ENCODE results near the gene UFSP2.
"Not testable (repeated sequence)": the region's sequence is repeated elsewhere in the genome, so short reads cannot be mapped to it uniquely, and the experiment has no call there.

The UFSP2 gene

DNA sequence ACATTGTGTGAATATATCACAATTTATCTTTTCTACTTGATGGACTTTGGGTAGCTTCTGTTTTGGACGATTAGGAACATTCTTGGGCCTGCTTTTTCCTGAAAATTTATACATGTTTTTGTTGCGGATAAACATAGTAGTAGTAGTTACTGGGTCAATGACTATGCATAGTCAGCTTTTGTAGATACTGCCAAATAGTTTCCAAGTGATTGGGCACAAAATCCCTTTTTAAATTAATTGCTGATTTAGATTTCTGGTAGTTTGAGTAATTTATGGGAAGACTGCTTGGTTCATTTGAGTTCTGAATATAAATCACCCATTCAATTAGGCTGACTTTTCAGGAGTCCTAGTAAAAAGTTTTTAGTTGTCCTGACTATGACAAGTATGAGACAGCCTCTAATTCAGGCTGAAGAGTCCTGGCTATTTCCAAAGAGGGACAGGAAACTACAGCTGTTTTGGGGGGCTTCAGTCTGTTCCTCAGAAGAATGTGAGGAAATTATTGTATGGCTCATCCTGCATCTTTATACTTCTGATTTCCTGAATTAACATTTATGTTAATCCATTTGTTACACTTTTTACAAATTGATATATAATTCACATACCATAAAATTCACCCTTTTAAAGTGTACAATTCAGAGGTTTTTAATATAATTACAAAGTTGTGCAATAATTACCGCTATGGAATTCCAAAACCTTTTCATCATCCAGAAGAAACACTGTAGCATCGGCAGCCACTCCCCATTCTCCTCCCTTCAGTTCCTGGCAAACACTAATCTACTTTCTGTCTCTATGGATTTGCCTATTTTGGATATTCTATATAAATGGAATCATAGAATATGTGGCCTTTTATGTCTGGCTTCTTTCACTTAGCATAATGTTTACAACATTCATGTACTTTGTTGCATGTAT is 44.2 kb downstream of the UFSP2 start:
- DNase-seq: no peak

DNA sequence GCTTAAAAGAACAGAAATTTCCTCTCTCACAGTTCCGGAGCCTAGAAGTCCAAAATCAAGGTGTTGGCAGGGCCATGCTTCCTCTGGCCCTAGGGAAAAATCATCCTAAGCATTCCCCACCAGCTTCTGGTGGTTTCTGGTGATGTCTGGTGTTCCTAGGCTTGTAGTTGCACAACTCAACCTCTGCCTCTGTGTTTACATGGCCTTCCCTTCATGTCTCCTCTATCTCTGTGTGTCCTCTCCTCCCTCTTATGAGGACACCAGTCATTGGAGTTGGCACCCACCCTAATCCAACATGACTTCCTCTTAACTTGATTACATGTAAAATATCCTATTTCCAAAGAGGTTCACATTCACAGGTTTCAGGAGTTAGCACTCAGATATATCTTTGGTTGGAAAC is 45.4 kb downstream of the UFSP2 start:
- DNase-seq: no peak

GRCh38 chr4:185379326-185380295 is 46.2 kb downstream of the UFSP2 start:
- no peak for DNase-seq

- no peak for DNase-seq
Measured at GRCh38 chr4:185378264-185378663, 47.5 kb downstream of the UFSP2 start.

- DNase-seq: no peak
Measured at GRCh38 chr4:185374573-185374972, 51.2 kb downstream of the UFSP2 start.

DNA sequence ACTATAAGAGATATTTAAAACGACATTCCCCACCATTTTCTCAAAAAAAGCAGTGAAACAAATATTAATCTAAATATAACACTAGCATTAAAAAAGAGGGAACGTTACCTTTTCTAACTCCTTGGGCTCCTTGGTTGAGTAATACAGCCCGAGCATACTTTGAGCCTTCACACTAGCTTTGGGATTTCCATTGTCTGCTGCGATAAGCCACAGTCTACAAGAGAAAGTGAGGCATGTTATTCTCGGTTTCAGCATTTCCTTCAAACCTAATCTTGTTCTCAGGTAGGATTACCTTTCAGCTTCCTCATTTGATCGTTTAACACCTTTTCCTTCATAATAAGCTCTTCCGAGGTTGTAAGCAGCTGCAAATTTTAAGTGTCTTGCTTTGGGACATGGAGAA is 51.7 kb downstream of the UFSP2 start:
- DNase-seq: no peak

GRCh38 chr4:185371702-185372101 is 54.1 kb downstream of the UFSP2 start:
- no peak for DNase-seq

DNA sequence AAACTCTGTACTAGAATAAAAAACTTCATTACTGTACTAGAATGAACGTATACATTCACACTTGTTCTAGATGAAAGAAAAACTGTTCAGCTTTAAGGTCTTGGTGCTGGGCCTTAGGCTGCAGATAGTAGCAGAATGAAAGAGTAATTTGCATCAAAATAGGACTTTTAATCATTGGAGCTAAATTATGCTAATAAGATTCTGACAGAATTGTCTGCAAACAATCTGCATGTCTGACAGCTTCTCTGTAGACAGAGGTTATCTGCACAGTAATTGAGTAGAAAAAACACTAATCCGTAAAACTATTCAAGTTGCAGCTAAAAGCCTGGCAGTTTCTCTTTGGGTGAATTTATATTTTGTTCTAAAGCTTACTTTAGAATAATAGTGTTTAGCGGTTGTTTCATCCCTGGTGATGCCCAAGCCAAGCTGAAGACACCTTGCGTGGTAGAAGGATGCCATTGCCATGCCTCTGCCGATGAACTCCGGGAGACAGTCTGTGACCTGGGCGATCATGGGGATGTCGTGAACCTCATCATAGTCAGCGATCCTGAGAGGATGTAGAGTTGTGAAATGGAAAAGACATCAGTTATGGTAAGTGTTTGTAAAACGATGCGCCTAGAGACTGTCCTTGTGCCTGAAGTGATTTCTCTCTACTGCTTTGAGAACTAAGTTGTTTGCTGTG is 55.4 kb downstream of the UFSP2 start:
- DNase-seq: no peak

DNA sequence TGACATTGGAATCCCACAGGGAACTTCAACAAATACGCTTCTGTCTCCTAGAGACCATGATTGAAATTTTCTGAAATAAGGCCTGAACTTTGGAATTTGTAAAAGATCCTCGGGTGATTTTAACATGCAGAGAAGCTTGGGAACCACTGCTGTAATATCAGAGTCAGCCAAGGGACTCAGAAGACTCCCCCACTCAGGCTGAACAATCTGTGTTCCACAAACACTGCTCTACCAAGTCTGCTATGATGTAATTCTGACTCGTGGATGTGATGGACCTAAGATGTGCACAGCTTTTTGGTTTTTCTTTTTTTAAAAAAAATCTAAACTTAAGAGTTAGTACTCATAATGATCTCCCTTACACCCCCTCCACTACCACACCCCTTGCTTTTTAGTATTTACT is 56.0 kb downstream of the UFSP2 start:
- no peak for DNase-seq

- no peak for DNase-seq
Measured at GRCh38 chr4:185364886-185365285, 60.9 kb downstream of the UFSP2 start.

GRCh38 chr4:185363251-185363650 is 62.5 kb downstream of the UFSP2 start:
- no peak for DNase-seq

DNA sequence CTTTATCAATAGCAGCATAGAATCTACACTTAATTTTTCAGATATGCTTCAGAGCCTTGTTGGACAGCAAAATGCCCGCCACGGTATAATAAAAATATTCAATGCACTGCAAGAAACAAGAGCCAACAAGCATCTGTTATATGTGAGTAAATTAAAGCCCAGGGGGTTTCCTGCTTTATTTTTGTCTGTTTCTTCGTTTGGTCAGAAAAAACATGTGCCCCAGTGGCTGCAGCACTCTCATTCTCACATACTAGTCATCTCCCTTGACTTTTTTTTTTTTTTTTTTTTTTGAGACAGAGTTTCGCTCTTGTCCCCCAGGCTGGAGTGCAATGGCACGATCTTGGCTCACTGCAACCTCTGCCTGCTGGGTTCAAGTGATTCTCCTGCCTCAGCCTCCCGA is 63.2 kb downstream of the UFSP2 start:
- not testable (repeated sequence) for DNase-seq

DNA sequence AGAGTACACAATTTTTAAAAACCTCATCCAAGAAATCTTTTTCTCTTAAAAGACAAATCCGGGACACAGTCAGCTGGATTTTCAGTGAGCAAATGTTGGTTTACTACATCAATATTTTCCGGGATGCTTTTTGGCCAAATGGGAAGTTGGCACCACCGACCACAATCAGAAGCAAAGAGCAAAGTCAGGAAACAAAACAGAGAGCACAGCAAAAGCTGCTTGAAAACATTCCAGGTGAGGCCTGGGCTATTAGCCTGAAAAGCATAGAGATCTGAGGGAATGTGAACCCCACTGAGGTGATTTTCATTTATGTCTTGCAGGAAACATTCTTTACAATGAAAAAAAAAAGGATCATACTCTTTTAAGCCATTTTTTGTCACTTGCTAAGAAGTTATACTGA is 63.9 kb downstream of the UFSP2 start:
- no peak for DNase-seq

DNA sequence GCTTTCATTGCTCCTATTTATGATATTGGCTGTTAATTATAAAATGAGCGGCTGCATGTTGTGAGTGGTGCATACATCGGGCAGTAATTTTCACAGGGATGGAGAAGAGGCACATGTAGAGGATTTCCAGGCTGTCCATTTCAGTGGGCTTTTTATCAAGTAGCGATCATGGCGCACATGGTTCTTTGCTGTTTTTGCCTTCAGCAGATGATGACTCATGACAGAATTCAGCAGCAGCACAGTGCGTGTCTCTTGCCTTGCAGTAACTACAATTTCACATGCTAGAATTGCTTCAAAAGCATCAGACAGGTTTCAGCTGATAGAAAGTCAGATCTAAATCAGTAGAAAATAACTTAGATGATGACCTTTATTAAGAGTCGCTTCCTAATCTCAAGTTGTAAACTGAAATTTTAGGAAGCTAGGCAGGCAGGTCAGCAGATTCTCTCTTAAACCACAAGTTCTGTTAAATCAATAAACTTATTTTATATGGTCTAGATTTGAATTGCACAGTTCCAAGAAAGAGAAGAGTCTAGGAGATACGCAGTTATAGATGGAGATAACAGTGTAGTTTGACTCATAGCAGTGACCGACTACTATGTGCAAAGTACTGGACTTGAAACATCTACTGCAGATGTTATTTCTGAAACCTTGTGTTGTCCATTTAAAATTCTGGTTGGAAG is 65.9 kb downstream of the UFSP2 start:
- no peak for DNase-seq

- DNase-seq: no peak
Measured at GRCh38 chr4:185358959-185359358, 66.8 kb downstream of the UFSP2 start.

DNA sequence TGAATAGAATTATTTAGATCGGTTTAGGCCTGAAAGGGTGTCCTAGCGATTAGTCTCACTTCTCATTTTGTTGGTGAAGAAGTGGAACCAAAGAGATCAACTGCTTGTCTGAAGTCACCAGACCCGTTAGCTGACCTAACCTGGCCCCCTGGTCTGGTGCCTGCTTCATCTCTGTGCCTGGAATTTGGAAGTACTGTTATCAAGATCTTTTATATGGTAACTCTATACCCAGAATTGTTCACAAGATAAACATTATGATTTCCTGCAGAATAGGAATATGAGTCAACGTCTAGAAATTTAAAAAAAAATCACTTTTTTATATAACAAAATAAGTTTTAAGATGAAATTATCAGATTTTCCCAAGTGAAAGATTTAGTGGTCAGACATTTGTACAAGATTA is 67.2 kb downstream of the UFSP2 start:
- DNase-seq: no peak

- DNase-seq: no peak
Measured at GRCh38 chr4:185357733-185358440, 67.9 kb downstream of the UFSP2 start.

- peak in 1 of 2 experiments; percentile 26 for DNase-seq
Measured at GRCh38 chr4:185357211-185357610, 68.6 kb downstream of the UFSP2 start.

- DNase-seq: no peak
Measured at GRCh38 chr4:185352741-185353140, 73.0 kb downstream of the UFSP2 start.

DNA sequence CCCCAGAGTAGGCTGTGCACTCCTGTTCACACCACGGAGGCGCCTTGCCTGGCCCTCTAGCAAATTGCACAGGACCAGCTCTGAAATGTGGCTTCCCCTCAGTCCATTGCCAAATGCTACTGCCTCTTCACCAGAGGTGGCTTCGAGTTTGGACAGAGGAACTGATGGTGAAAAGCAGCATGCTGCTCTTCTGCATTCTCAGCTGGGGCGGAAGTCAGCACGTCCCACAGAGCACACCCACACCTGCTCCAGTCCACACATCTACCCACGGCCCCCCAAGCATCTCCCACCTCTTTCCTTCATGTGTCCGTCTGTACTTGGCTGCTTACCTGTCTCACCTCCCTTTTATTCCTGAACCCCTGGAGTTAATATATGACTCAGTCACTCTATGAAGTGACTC is 73.6 kb downstream of the UFSP2 start:
- no peak for DNase-seq

GRCh38 chr4:185351691-185352090 is 74.1 kb downstream of the UFSP2 start:
- no peak for DNase-seq

All from activated CD4-positive, alpha-beta T cell treated with anti-CD3 and anti-CD28 coated beads, Interleukin-2, amount 50 U/mL, for 48 hours (primary cell).